Activated B cell treated with CpG ODN at 0.5 μM for 24 hours (primary cell): ENCODE results near the gene VWA8. TPM values are rescaled to one million over a fixed set of nuclear protein-coding genes. Genes with fewer than 3 reads are reported as not detected.
"Not testable (repeated sequence)": the region's sequence is repeated elsewhere in the genome, so short reads cannot be mapped to it uniquely, and the experiment has no call there.

Source experiments
- ATAC-seq: fragments of 200-7000 bp; cut with Tn5 transposase; one replicate; pipeline ENCODE4 v1.10.0; 2021; ENCODE audit warnings: low read depth, mild to moderate bottlenecking, moderate library complexity
- CTCF ChIA-PET: fragments of 350-600 bp; sonication (Branson Sonifier 250); formaldehyde crosslinking; loops from one replicate; lab custom pipeline; 2021; ENCODE audit warnings: antibody characterized with exemption; lab: Charles Lee
- POLR2A ChIA-PET: fragments of 350-600 bp; sonication (Branson Sonifier 250); formaldehyde crosslinking; loops from one replicate; lab custom pipeline; 2021; ENCODE audit warnings: antibody characterized with exemption; lab: Charles Lee
- DNase-seq: peaks from one replicate; pipeline ENCODE4 v3.0.0; 2022
- H3K27ac Mint-ChIP-seq: one replicate; pipeline ENCODE4 v1.8.0; 2020; ENCODE audit warnings: mixed read lengths
- H3K27me3 Mint-ChIP-seq: one replicate; pipeline ENCODE4 v1.8.0; 2021; ENCODE audit warnings: mixed read lengths
- H3K36me3 Mint-ChIP-seq: one replicate; pipeline ENCODE4 v1.8.0; 2021; ENCODE audit warnings: low read depth, mixed read lengths
- H3K4me1 Mint-ChIP-seq: one replicate; pipeline ENCODE4 v1.8.0; 2021; ENCODE audit warnings: mixed read lengths
- H3K4me3 Mint-ChIP-seq: one replicate; pipeline ENCODE4 v1.8.0; 2020; ENCODE audit warnings: mild to moderate bottlenecking, mixed read lengths
- H3K9me3 Mint-ChIP-seq: one replicate; pipeline ENCODE4 v1.8.0; 2020; ENCODE audit warnings: mixed read lengths
- CTCF ChIP-seq: fragments of 200-600 bp; IDR thresholded peaks from one replicate; pipeline ENCODE4 v1.8.0; 2022; ENCODE audit warnings: antibody characterized with exemption, mild to moderate bottlenecking
- intact Hi-C: fragments of 100-400 bp; cut with micrococcal nuclease; formaldehyde crosslinking; loops from one replicate; pipeline ENCODE4 v1.15.1; 2024
- total RNA-seq: library from RNA; stranded (reverse); gene quantifications from 2 replicates; pipeline ENCODE4 v1.2.3, GENCODE V29; 2022

The VWA8 gene
- total RNA-seq, 1 donor from 2014 or later, result 21.7 TPM

GRCh38 chr13:41905600-41906254 is 55.2 kb downstream of the VWA8 start:
- DNase-seq, result no peak
- no peak overlapping the region for H3K27ac Mint-ChIP-seq
- ChIA-PET CTCF (no interaction called here), POLR2A (no interaction called here)
- peaks cover 52% of the 10 kb centered on the region for H3K36me3 Mint-ChIP-seq
- peak; percentile 30 for TF ChIP-seq CTCF
- H3K4me1 Mint-ChIP-seq, result no peaks in the 10 kb centered on the region
- intact Hi-C loops, result loop anchor here (1.0 to 5.0 kb wide), 4 partner anchors 11 to 552 kb away; no protein-coding TSS in a partner anchor
- no peaks in the 10 kb centered on the region for H3K9me3 Mint-ChIP-seq
- no peak overlapping the region for H3K4me3 Mint-ChIP-seq
- H3K27me3 Mint-ChIP-seq, result no peaks in the 10 kb centered on the region
- peak; percentile 78 for ATAC-seq

DNA sequence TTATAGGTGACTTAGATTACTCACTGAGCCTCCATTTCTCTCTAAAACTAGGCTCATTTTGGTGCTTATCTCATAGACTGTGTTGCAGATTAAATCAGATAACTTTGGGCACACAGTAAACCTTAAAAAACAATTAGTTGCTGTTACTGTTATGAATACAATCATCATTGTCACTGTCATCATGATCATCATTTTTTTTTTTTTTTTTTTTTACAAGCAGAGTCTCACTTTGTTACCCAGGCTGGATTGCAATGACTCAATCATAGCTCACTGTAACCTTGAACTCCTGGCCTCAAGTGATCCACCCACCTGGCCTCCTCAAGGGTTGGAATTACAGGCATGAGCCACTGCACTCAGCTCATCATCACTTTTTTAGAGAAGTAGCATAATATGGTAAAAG is 60.0 kb downstream of the VWA8 start:
- H3K27me3 Mint-ChIP-seq, result no peaks in the 10 kb centered on the region
- CTCF ChIA-PET, result no interaction called here

DNA sequence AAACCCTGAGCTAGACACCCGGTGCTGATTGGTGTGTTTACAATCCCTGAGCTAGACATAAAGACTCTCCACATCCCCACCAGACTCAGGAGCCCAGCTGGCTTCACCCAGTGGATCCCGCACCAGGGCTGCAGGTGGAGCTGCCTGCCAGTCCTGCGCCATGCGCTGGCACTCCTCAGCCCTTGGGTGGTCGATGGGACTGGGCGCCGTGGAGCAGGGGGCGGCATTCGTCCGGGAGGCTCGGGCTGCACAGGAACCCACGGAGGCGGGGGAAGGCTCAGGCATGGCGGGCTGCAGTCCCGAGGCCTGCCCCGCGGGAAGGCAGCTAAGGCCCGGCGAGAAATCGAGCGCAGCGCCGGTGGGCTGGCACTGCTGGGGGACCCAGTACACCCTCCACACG is 62.5 kb downstream of the VWA8 start:
- DNase-seq, H3K4me3 Mint-ChIP-seq, H3K9me3 Mint-ChIP-seq, ATAC-seq, POLR2A ChIA-PET, CTCF ChIA-PET, H3K27ac Mint-ChIP-seq, H3K4me1 Mint-ChIP-seq, intact Hi-C loops, H3K27me3 Mint-ChIP-seq: not testable (repeated sequence)
- peaks cover 20% of the 10 kb centered on the region for H3K36me3 Mint-ChIP-seq

More for the DNA sequence above, 60.0 kb downstream of the VWA8 start:
- Mint-ChIP-seq H3K4me1 (no peaks in the 10 kb centered on the region), H3K27ac (no peak overlapping the region), H3K36me3 (peaks cover 24% of the 10 kb centered on the region), H3K9me3 (no peaks in the 10 kb centered on the region), H3K4me3 (no peak overlapping the region)
- intact Hi-C loops, result no loop called here
- ATAC-seq, result no peak
- no peak for DNase-seq
- POLR2A ChIA-PET, result interaction anchor here (0.6 to 0.7 kb wide), 2 partner anchors 67 to 536 kb away, joined by 3 to 5 read pairs; no protein-coding TSS in a partner anchor
- TF ChIP-seq CTCF, result no peak

GRCh38 chr13:41897126-41897525 is 63.8 kb downstream of the VWA8 start:
- Mint-ChIP-seq H3K4me3 (no peak overlapping the region), H3K4me1 (no peaks in the 10 kb centered on the region), H3K27me3 (no peaks in the 10 kb centered on the region), H3K36me3 (peaks cover 23% of the 10 kb centered on the region), H3K9me3 (no peaks in the 10 kb centered on the region), H3K27ac (no peak overlapping the region)
- ATAC-seq (no peak), DNase-seq (no peak)
- CTCF ChIA-PET, result no interaction called here
- POLR2A ChIA-PET, result no interaction called here
- intact Hi-C loops, result no loop called here
- TF ChIP-seq CTCF, result no peak

GRCh38 chr13:41895478-41895877 is 65.4 kb downstream of the VWA8 start:
- no peak for TF ChIP-seq CTCF
- POLR2A ChIA-PET, result no interaction called here
- no peak for ATAC-seq
- Mint-ChIP-seq H3K4me1 (no peaks in the 10 kb centered on the region), H3K27ac (no peak overlapping the region), H3K4me3 (no peak overlapping the region), H3K36me3 (peaks cover 31% of the 10 kb centered on the region), H3K27me3 (no peaks in the 10 kb centered on the region), H3K9me3 (no peaks in the 10 kb centered on the region)
- no peak for DNase-seq
- CTCF ChIA-PET, result no interaction called here
- intact Hi-C loops, result no loop called here
